Spleen (tissue), 11 donors: ENCODE measurements around the gene ATP5ME. TPM values are rescaled to one million over a fixed set of nuclear protein-coding genes. Genes with fewer than 3 reads are reported as not detected.

Experiments
- DNase-seq: peaks from one replicate; pipeline ENCODE4 v3.0.0-alpha.2; 2020
- H3K27ac ChIP-seq, 8 donors: fragments of 200-600 bp; sonication (generic) in 7 of 8; 1 replicate in 4 of 8; 2 replicates in 4 of 8; pipeline versions ENCODE4 v1.5.0 to v1.8.0; 2016 to 2021; ENCODE audit warnings: inconsistent platforms in 4 of 8, mild to moderate bottlenecking in 4 of 8, moderate library complexity in 1 of 8
- H3K27me3 ChIP-seq, 7 donors: fragments of 200-600 bp; sonication (generic) in 6 of 7; replicated peaks in 1 of 7; 1 replicate in 4 of 7; 2 replicates in 3 of 7; pipeline versions ENCODE4 v1.5.0 to v1.8.0; 2016 to 2021; ENCODE audit warnings: inconsistent platforms in 3 of 7, mild to moderate bottlenecking in 1 of 7
- H3K36me3 ChIP-seq, 6 donors: fragments of 200-600 bp; sonication (generic) in 5 of 6; 1 replicate in 4 of 6; 2 replicates in 2 of 6; pipeline versions ENCODE4 v1.5.0 to v1.8.0; 2016 to 2021; ENCODE audit warnings: inconsistent platforms in 2 of 6
- H3K4me1 ChIP-seq, 6 donors: fragments of 200-600 bp; sonication (generic) in 5 of 6; 1 replicate in 3 of 6; 2 replicates in 3 of 6; pipeline versions ENCODE4 v1.5.0 to v1.8.0; 2016 to 2021; ENCODE audit warnings: inconsistent platforms in 3 of 6
- H3K4me3 ChIP-seq, 8 donors: fragments of 200-600 bp; sonication (generic) in 7 of 8; 1 replicate in 4 of 8; 2 replicates in 4 of 8; pipeline versions ENCODE4 v1.5.0 to v1.8.0; 2016 to 2021; ENCODE audit warnings: inconsistent platforms in 4 of 8, mild to moderate bottlenecking in 4 of 8, moderate library complexity in 2 of 8
- H3K9me3 ChIP-seq, 8 donors: fragments of 200-600 bp; sonication (generic) in 7 of 8; 1 replicate in 4 of 8; 2 replicates in 4 of 8; pipeline versions ENCODE4 v1.5.0 to v1.8.0; 2016 to 2021; ENCODE audit warnings: inconsistent platforms in 4 of 8
- CTCF ChIP-seq, 11 experiments: fragments of 200-600 bp in 7 of 11; fragments of 450-650 bp in 4 of 11; sonication (generic) in 4 of 11; IDR thresholded peaks in 8 of 11; conservative IDR thresholded peaks in 3 of 11; 1 replicate in 7 of 11; 2 replicates in 4 of 11; pipeline versions ENCODE4 v1.4.0 to v1.8.0; 2016 to 2021; ENCODE audit warnings: antibody characterized with exemption in 11 of 11, inconsistent platforms in 4 of 11, mild to moderate bottlenecking in 1 of 11
- POLR2A ChIP-seq, 3 donors: fragments of 450-650 bp; IDR thresholded peaks; one replicate each; pipeline ENCODE4 v1.5.1; 2017; ENCODE audit warnings: antibody characterized with exemption in 3 of 3, mild to moderate bottlenecking in 1 of 3
- POLR2AphosphoS5 ChIP-seq, 3 donors: sonication (generic); formaldehyde crosslinking; IDR thresholded peaks; one replicate each; pipeline ENCODE4 v1.5.1; 2017; ENCODE audit warnings: antibody characterized with exemption in 3 of 3
- WGBS, 5 donors: extraction: QIAGEN DNeasy Blood & Tissue Kit in 3 of 5; methylation state at CpG; one replicate each; pipeline versions ENCODE4 v1.1.5 to v1.1.7; 2013 to 2018; 5-methylcytosine and 5-hydroxymethylcytosine counted together
- intact Hi-C: fragments of 100-400 bp; cut with DNase I; formaldehyde crosslinking; loops from one replicate; pipeline ENCODE4 v1.15.0; 2023; ENCODE audit warnings: low total_unique reads
- polyA plus RNA-seq, 3 donors: library from polyadenylated mRNA; stranded (reverse); fragments of 200-250 nt; gene quantifications; one replicate each; pipeline ENCODE4 v1.2.1, GENCODE V29; 2013
- total RNA-seq, 7 donors: library from RNA; depleted of rRNA in 3 of 7; stranded (reverse); fragments of >200 nt in 3 of 7; fragmentation: NEBNext Ultra II Directional in 4 of 7; extraction: Animal tissue kit (Norgen Biotek cat#: 25700) in 4 of 7; gene quantifications; one replicate each; pipeline versions ENCODE4 v1.1.0 to v1.2.1, GENCODE V29; 2016 to 2021
- donor health status: healthy with polysubstance abuse.
- donor health status: DM: no; HTN: no; CAD: no; lungs with moderate emphysema.
- donor health status: DM: no; HTN: no; CAD: no.
- donor health status: Bipolar disorder and iron deficiency.
- donor health status: healthy.
- donor health status: DM: no; HTN: no; CAD: no.
- donor health status: DM: yes; HTN: yes; CAD: no.

Gene ATP5ME
- total and polyA plus RNA-seq, 10 donors: 51.7 to 497 (median 169) TPM

- peaks cover 0 to 32% (median 4%) of the 10 kb centered on the region in 6 donors for H3K36me3 ChIP-seq
Observed at GRCh38 chr4:710116-710515, 36.0 kb upstream of the ATP5ME start.

GRCh38 chr4:709348-709747, 35.3 kb upstream of the ATP5ME start:
- H3K27ac ChIP-seq: peak overlapping the region in 4 of 8 donors; percentile 70 to 77 (median 71)
- TF ChIP-seq POLR2AphosphoS5 (IDR thresholded peaks at IDR 0.05): no peak
- TF ChIP-seq CTCF (IDR thresholded peaks at IDR 0.05 in 8 of 11, conservative IDR thresholded peaks at IDR 0.05 in 3 of 11): no peak
- no peak for TF ChIP-seq POLR2A (IDR thresholded peaks at IDR 0.05)
- intact Hi-C loops: no loop called here

More at GRCh38 chr4:710116-710515, 36.0 kb upstream of the ATP5ME start:
- no peaks in the 10 kb centered on the region for H3K27me3 ChIP-seq
- no peak for TF ChIP-seq POLR2A (IDR thresholded peaks at IDR 0.05)
- TF ChIP-seq CTCF (IDR thresholded peaks at IDR 0.05 in 8 of 11, conservative IDR thresholded peaks at IDR 0.05 in 3 of 11): no peak
- TF ChIP-seq POLR2AphosphoS5 (IDR thresholded peaks at IDR 0.05): no peak
- peaks cover 12 to 86% (median 35%) of the 10 kb centered on the region in 6 donors for H3K4me1 ChIP-seq
- H3K4me3 ChIP-seq: peak overlapping the region in 1 of 8 donors; percentile 35
- 61 to 70% (median 65%) methylated on average over 8 to 9 of the region's 9 CpGs for WGBS, 5 donors
- no peaks in the 10 kb centered on the region for H3K9me3 ChIP-seq
- intact Hi-C loops: no loop called here
- no peak for DNase-seq
- H3K27ac ChIP-seq: peak overlapping the region in 6 of 8 donors; percentile 29 to 77 (median 70)

GRCh38 chr4:708631-708933, 34.5 kb upstream of the ATP5ME start:
- H3K36me3 ChIP-seq: peaks cover 0 to 19% (median 0%) of the 10 kb centered on the region in 6 donors
- peak overlapping the region in 1 of 8 donors; percentile 26 for H3K4me3 ChIP-seq
- DNase-seq: no peak
- H3K27me3 ChIP-seq: no peaks in the 10 kb centered on the region
- H3K9me3 ChIP-seq: no peaks in the 10 kb centered on the region
- WGBS, 5 donors: 54 to 70% (median 61%) methylated on average over 6 of the region's 6 CpGs
- H3K27ac ChIP-seq: peak overlapping the region in 3 of 8 donors; percentile 8 to 97 (median 40)
- TF ChIP-seq POLR2AphosphoS5 (IDR thresholded peaks at IDR 0.05): no peak
- no peak for TF ChIP-seq CTCF (IDR thresholded peaks at IDR 0.05 in 8 of 11, conservative IDR thresholded peaks at IDR 0.05 in 3 of 11)
- TF ChIP-seq POLR2A (IDR thresholded peaks at IDR 0.05): no peak
- peaks cover 12 to 86% (median 42%) of the 10 kb centered on the region in 6 donors for H3K4me1 ChIP-seq
- intact Hi-C loops: no loop called here

More at GRCh38 chr4:709348-709747, 35.3 kb upstream of the ATP5ME start:
- Histone ChIP-seq H3K9me3 (no peaks in the 10 kb centered on the region), H3K4me3 (peak overlapping the region in 1 of 8 donors; percentile 35), H3K4me1 (peaks cover 12 to 88% (median 42%) of the 10 kb centered on the region in 6 donors), H3K36me3 (peaks cover 0 to 27% (median 3%) of the 10 kb centered on the region in 6 donors), H3K27me3 (no peaks in the 10 kb centered on the region)
- WGBS, 5 donors: 77 to 99% (median 84%) methylated on average over 6 of the region's 6 CpGs
- DNase-seq: no peak

GRCh38 chr4:707929-708630, 34.0 kb upstream of the ATP5ME start:
- TF ChIP-seq CTCF (IDR thresholded peaks at IDR 0.05 in 8 of 11, conservative IDR thresholded peaks at IDR 0.05 in 3 of 11) (no peak), POLR2AphosphoS5 (IDR thresholded peaks at IDR 0.05) (peak in 2 of 3 donors; percentile 11 to 20), POLR2A (IDR thresholded peaks at IDR 0.05) (no peak)
- intact Hi-C loops: no loop called here
- H3K4me1 ChIP-seq: peaks cover 12 to 83% (median 42%) of the 10 kb centered on the region in 6 donors
- peak overlapping the region in 3 of 8 donors; percentile 8 to 97 (median 40) for H3K27ac ChIP-seq
- no peaks in the 10 kb centered on the region for H3K9me3 ChIP-seq
- WGBS, 5 donors: 74 to 87% (median 86%) methylated on average over 6 to 11 of the region's 11 CpGs
- no peaks in the 10 kb centered on the region for H3K27me3 ChIP-seq
- DNase-seq: peak; percentile 74
- H3K4me3 ChIP-seq: peak overlapping the region in 1 of 8 donors; percentile 26
- peaks cover 0 to 17% (median 0%) of the 10 kb centered on the region in 6 donors for H3K36me3 ChIP-seq
